ENCODE data around the gene MARCKSL1.

DNA sequence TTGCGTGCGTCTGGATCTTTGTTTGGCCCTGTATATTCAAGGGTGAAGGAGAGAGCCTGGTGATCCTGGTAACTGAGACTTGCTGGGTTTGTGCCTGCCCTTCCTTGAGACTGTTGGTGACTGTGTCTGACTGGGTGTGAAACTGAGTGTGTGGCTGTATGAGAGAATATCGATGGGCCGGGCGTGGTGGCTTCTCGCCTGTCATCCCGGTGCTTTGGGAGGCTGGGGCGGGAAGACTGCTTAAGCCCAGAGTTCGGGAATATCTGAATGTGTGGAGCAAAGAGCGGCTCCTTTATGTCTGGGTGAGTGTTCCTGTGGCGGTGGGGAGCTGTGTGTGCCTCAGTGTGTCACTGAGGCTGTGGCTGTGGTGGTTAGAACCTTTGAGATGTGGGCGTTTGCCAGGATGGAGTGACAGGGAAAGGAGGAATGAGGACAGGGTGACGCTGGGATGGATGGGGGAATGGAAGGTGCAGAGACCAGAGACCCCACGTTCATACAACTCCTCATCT is 2.7 kb upstream of the MARCKSL1 start:
- TF ChIP-seq, protein P1, sequence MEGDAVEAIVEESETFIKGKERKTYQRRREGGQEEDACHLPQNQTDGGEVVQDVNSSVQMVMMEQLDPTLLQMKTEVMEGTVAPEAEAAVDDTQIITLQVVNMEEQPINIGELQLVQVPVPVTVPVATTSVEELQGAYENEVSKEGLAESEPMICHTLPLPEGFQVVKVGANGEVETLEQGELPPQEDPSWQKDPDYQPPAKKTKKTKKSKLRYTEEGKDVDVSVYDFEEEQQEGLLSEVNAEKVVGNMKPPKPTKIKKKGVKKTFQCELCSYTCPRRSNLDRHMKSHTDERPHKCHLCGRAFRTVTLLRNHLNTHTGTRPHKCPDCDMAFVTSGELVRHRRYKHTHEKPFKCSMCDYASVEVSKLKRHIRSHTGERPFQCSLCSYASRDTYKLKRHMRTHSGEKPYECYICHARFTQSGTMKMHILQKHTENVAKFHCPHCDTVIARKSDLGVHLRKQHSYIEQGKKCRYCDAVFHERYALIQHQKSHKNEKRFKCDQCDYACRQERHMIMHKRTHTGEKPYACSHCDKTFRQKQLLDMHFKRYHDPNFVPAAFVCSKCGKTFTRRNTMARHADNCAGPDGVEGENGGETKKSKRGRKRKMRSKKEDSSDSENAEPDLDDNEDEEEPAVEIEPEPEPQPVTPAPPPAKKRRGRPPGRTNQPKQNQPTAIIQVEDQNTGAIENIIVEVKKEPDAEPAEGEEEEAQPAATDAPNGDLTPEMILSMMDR (conservative IDR thresholded peaks at IDR 0.05), result no peak
- no peak for TF ChIP-seq EZH2 (IDR thresholded peaks at IDR 0.05; ENCODE audit: low read depth)

Measured in PC-9 (cell line).